ENCODE results near the gene TCERG1L.

The TCERG1L gene, protein sequence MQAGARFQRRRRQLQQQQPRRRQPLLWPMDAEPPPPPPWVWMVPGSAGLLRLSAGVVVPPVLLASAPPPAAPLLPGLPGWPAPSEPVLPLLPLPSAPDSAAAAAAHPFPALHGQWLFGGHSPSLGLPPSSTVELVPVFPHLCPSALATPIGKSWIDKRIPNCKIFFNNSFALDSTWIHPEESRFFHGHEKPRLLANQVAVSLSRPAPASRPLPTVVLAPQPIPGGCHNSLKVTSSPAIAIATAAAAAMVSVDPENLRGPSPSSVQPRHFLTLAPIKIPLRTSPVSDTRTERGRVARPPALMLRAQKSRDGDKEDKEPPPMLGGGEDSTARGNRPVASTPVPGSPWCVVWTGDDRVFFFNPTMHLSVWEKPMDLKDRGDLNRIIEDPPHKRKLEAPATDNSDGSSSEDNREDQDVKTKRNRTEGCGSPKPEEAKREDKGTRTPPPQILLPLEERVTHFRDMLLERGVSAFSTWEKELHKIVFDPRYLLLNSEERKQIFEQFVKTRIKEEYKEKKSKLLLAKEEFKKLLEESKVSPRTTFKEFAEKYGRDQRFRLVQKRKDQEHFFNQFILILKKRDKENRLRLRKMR

DNA sequence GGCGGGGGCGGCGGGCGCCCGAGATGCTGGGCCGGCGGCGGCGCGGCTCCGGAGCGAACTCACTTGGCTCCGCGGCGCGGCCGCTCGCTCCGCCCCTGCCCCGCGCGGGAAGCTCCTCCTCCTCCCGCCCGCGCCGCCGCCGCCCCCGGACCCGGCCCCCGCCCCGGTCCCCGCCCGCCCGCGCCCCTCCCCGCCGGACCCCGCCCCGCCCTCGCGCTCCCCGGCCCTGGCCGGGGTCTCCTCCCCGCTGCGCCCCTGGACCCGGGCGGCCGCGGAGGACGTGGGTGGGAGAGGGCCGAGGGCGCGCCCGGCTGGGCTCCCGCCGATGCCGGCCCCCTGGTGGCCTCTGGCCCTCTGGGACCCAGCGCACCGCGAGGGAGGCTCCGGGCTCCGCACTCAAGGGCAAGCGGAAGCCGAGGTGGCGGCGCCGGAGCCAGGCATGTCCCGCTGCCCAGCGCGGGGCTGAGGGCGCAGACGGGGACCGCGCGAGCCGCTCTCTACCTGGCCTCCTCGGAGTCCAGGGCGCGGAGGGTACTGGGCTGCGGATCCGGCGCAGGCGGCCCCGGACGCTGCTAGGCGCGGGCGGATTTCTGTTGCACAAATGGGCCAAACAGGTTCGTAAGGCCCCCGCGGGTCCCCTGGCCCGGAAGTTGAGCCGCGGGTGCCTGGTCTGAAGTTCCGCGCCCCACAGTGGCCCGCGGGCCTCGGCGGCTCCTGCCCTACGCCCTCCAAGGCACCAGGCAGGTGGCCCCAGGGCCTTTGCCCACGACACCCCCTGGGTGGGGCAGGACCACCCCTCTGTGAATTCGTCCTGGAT is at the start of gene TCERG1L:
Gene TCERG1L, minus strand, starts transcription at position 61 of the 817 bp plus-strand sequence. CDS start 86 bp downstream, outside the sequence.
- Histone ChIP-seq H3K4me3 (ENCODE audit: low read length, poor library complexity, severe bottlenecking) (no peak within 1 kb of the TSS), H3K27me3 (ENCODE audit: insufficient read depth, low read length, poor library complexity, severe bottlenecking) (no peaks in the 10 kb centered on the region), H3K4me2 (ENCODE audit: low read depth, low read length, poor library complexity, severe bottlenecking) (no peak within 1 kb of the TSS), H3K9me2 (replicated peaks; ENCODE audit: low read depth, low read length) (no peaks in the 10 kb centered on the region), H3K79me2 (ENCODE audit: insufficient read depth, low read length) (no peaks in the 10 kb centered on the region), H3F3A (ENCODE audit: low read depth) (no peaks in the 10 kb centered on the region), H3K36me3 (ENCODE audit: insufficient read depth, low read length) (no peaks in the 10 kb centered on the region), H3K9me3 (ENCODE audit: insufficient read depth, low read depth, low read length) (peaks cover 7% of the 10 kb centered on the region; the same call in 1 of the 2 replicates), H3K9ac (ENCODE audit: low read depth, low read length, poor library complexity, severe bottlenecking) (no peak within 1 kb of the TSS), H2AFZ (ENCODE audit: low read length) (no peak within 1 kb of the TSS), H3K4me1 (ENCODE audit: insufficient read depth, low read length, poor library complexity, severe bottlenecking) (no peaks in the 10 kb centered on the region), H4K20me1 (ENCODE audit: insufficient read depth, low read length, poor library complexity, severe bottlenecking) (no peaks in the 10 kb centered on the region)
- TF ChIP-seq CTCF (conservative IDR thresholded peaks at IDR 0.05; ENCODE audit: low read length) (no peak), EZH2phosphoT487 (IDR thresholded peaks at IDR 0.05; ENCODE audit: borderline replicate concordance) (no peak)

DNA sequence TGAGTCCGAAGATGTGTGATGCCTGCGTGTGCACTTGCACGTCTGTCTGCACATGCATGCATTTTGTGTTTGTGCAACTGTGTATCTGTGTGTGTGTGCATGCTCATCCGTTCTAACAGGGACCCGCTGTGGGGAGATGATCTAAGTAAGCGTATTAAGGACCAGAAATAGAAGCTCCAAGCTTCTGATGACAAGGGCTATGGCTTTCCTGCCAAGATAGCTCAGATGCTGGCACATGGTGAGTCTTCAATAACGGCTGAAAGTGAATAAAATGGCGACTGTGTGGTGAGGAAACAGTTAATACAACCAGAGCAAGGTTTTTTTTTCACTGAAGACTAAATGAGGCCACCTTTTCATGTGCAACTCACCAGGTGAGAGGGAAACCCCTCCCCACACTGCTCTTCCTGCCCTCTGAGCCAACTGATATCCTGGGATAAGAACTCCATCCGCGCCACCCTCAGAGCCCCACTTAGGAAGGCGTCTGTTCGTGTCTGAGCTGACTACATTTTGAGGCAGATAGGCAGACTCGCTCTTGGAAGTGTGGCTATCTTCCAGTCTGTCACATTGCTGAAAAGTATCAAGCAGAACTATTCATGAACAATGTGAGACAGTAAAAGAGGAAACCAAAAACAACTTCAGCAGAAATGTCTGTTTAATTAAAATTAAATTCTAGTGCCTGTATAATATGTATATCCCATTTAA is 47.4 kb upstream of the TCERG1L start:
- no peaks in the 10 kb centered on the region for H4K20me1 ChIP-seq (ENCODE audit: insufficient read depth, low read length, poor library complexity, severe bottlenecking)
- no peak overlapping the region for H2AFZ ChIP-seq (ENCODE audit: low read length)
- no peak overlapping the region for H3K4me2 ChIP-seq (ENCODE audit: low read depth, low read length, poor library complexity, severe bottlenecking)
- H3F3A ChIP-seq (ENCODE audit: low read depth), result no peaks in the 10 kb centered on the region
- no peaks in the 10 kb centered on the region for H3K79me2 ChIP-seq (ENCODE audit: insufficient read depth, low read length)
- H3K36me3 ChIP-seq (ENCODE audit: insufficient read depth, low read length), result no peaks in the 10 kb centered on the region
- no peak overlapping the region for H3K9ac ChIP-seq (ENCODE audit: low read depth, low read length, poor library complexity, severe bottlenecking)
- H3K9me2 ChIP-seq (replicated peaks; ENCODE audit: low read depth, low read length), result no peaks in the 10 kb centered on the region
- H3K27me3 ChIP-seq (ENCODE audit: insufficient read depth, low read length, poor library complexity, severe bottlenecking), result no peaks in the 10 kb centered on the region
- no peaks in the 10 kb centered on the region for H3K4me1 ChIP-seq (ENCODE audit: insufficient read depth, low read length, poor library complexity, severe bottlenecking)
- H3K9me3 ChIP-seq (ENCODE audit: insufficient read depth, low read depth, low read length), result no peaks in the 10 kb centered on the region; the same call in 1 of the 2 replicates
- no peak overlapping the region for H3K4me3 ChIP-seq (ENCODE audit: low read length, poor library complexity, severe bottlenecking)
- TF ChIP-seq CTCF (conservative IDR thresholded peaks at IDR 0.05; ENCODE audit: low read length) (no peak), EZH2phosphoT487 (IDR thresholded peaks at IDR 0.05; ENCODE audit: borderline replicate concordance) (no peak)

- no peak overlapping the region for H2AFZ ChIP-seq (ENCODE audit: low read length)
- H4K20me1 ChIP-seq (ENCODE audit: insufficient read depth, low read length, poor library complexity, severe bottlenecking), result no peaks in the 10 kb centered on the region
- no peak for TF ChIP-seq EZH2phosphoT487 (IDR thresholded peaks at IDR 0.05; ENCODE audit: borderline replicate concordance)
- no peaks in the 10 kb centered on the region for H3K27me3 ChIP-seq (ENCODE audit: insufficient read depth, low read length, poor library complexity, severe bottlenecking)
- H3K9me3 ChIP-seq (ENCODE audit: insufficient read depth, low read depth, low read length), result peaks cover 4% of the 10 kb centered on the region; the same call in 1 of the 2 replicates
- H3K4me2 ChIP-seq (ENCODE audit: low read depth, low read length, poor library complexity, severe bottlenecking), result no peak overlapping the region
- H3K9me2 ChIP-seq (replicated peaks; ENCODE audit: low read depth, low read length), result no peaks in the 10 kb centered on the region
- H3K36me3 ChIP-seq (ENCODE audit: insufficient read depth, low read length), result no peaks in the 10 kb centered on the region
- H3K79me2 ChIP-seq (ENCODE audit: insufficient read depth, low read length), result no peaks in the 10 kb centered on the region
- H3F3A ChIP-seq (ENCODE audit: low read depth), result no peaks in the 10 kb centered on the region
- no peaks in the 10 kb centered on the region for H3K4me1 ChIP-seq (ENCODE audit: insufficient read depth, low read length, poor library complexity, severe bottlenecking)
- no peak overlapping the region for H3K4me3 ChIP-seq (ENCODE audit: low read length, poor library complexity, severe bottlenecking)
- no peak overlapping the region for H3K9ac ChIP-seq (ENCODE audit: low read depth, low read length, poor library complexity, severe bottlenecking)
Measured at GRCh38 chr10:131356442-131356841, 44.9 kb upstream of the TCERG1L start.
